GM21447 (cell line): Measurements from ENCODE around the gene LIM2.

Source experiments
- ATAC-seq: cut with Tn5 transposase; IDR thresholded peaks from one replicate; pipeline ENCODE4 v1.9.1; 2021; ENCODE audit not compliant: unreplicated experiment

LIM2 gene

GRCh38 chr19:51341976-51342580 lies 45.7 kb downstream of the LIM2 start, which contains the start of gene VSIG10L:
Gene VSIG10L, minus strand, starts transcription at chr19:51342139. Its CDS starts 15 bp downstream, at chr19:51342124.
- ATAC-seq, result no peak

DNA sequence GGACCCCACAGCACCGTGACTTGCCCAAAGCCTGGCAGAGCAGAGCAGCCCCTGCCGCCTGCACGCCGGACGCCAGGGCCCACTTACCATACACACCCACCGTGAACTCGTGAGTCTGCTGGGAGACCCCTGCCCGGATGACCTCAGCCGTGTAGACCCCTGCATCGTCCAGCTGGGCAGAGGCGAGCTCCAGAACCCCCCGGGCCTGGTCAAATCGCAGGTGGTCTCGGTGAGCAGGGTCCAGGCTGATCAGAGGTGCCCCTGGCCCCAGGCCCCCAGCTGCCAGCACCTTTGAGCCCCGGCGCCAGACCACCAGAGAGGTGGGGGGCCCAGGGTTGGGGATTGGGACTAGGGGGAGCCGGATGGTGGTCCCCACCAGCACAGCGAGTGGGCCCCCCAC lies 46.7 kb downstream of the LIM2 start:
- ATAC-seq, result no peak

DNA sequence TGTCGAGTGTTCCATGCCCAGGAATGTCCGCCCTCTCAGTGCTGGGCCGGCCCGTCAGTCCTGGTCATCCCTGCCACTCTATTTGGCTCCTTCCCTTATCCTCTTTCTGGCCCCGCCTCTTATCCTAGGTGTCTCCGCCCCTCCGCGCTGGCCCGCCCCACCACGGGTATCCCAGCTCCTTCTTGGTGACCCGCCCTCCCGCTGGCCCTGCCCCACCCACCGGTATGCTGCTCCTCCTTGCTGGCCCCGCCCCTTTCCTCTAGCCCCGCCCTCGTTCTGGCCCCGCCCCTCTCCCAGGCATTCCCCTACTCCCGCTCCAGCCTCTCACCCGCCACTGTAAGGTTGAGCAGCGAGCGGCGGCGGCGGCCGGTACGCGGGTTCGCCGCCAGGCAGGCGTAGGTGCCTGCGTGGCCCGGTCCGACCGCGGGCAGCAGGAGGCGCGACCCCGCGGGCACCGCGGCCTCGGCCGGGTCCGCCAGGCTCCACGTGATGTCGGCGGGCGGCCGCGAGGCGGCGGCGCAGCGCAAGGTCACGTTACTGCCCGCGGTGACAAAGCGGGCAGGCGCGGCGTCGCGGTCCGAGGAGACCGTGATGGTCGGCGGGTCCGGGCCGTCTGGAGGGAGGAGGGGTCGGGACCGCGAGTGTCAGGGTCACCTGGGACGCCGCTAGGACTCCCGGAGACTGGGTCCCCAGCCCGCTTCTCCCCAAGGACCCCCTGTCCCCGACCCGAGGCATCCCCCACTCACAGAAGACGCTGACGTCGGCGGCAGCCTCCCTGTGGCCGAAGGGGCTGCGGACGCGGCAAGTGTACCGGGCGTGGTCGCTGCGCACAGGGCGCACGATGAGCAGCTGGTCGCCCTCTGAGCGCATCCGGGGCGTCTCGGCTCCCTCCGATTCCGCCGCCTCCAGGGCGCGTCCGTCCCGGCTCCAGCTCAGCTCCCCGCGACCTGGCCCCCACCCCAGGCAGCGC lies 47.8 kb downstream of the LIM2 start:
- peak; percentile 52 for ATAC-seq

DNA sequence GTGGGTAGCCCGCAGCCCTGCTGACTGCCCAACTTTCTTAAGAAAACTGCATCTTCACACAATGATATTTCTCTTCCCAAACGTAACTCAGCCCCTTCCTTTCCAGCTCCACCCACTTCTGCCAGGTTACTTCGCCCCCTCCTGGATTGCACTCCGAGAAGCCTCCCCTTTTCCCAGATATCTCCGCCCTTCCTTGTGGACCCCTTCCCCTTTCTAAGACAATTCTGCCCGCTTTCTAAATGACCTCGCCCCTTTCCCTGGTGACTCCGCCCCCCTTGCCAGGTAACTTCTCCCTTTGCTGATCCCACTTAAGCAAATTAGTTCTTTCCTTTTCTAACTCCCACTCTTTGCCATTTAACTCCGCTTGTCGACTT lies 48.5 kb downstream of the LIM2 start:
- peak; percentile 9 for ATAC-seq

- ATAC-seq, result peak; percentile 58
Observed at GRCh38 chr19:51338563-51339312, 49.0 kb downstream of the LIM2 start.

- no peak for ATAC-seq
Observed at GRCh38 chr19:51337861-51338562, 49.8 kb downstream of the LIM2 start.

GRCh38 chr19:51337141-51337860 lies 50.5 kb downstream of the LIM2 start:
- ATAC-seq, result no peak

DNA sequence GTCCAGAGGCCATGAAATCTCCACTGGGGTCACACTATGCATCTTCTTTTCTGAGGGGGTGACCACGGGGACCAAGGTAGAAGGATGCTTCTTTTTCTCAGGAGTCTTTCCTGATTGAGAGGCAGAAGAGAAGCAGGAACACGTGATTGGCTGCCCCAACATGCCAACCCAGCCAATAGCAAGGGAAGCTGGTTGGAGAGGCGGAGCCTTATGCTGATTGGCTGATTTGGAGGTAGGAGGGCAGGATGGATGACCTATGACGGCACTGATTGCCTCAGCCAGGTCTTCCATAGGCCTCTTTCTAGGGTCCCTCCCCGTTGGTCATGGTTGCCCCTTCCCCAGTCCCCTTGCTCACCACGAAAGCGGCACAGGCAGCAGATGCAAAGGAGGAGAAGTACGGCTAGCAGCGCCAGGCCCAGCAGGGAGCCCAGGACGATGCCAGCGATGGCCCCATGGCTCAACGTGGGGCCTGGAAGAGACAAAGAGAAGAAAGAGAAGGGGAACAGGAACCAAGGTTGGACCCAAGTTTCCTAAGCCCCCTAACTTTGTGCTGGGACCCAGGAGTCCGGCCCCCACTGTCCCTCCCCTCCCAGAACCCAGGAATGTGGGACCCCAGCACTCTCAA lies 53.8 kb downstream of the LIM2 start:
- no peak for ATAC-seq

DNA sequence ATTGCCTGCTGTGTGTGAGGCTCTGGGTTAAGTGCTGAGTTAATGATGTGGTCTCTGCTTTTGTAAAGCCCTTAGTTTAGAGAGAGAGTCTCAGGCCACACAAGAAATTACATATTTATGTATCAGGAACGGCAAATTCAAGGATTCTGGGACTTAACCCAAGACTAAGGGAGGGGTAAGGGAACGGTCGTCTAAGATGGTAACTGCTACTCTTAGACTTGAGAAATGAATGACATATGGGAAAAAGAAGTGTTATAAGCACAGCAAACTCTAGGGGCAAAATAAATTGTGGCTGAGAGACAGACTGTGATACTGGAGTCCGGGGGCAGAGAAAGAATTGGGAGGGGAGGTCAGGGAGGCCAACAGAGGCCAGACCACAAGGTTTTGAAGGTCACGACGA lies 56.1 kb downstream of the LIM2 start:
- no peak for ATAC-seq

DNA sequence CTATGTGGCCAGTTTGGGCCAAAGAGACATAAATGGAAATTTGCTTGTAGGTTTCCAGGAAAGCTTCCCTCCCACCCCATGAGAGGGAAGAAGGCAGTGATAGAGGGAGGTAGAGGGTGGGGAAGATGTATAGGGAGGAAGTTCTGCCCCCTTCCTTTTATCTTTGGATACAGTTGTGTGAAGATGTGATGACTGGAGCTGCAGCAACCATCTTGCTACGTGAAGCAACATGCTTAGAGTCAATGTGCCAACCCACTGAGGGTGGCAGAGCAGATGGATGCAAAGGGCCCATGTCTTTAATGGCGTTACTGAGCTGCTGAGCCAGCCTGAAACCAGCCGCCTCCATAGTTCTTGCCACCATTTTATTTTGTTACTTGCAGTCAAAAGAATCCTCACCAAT lies 56.6 kb downstream of the LIM2 start:
- no peak for ATAC-seq

GRCh38 chr19:51330366-51330765 lies 57.4 kb downstream of the LIM2 start:
- no peak for ATAC-seq
